Ovary (tissue), 3 donors: Measurements from ENCODE around the gene FBXO9.

Experiments
- EP300 ChIP-seq: sonication (generic); formaldehyde crosslinking; IDR thresholded peaks from one replicate; pipeline ENCODE4 v1.6.1; 2017; ENCODE audit warnings: antibody characterized with exemption
- POLR2A ChIP-seq: fragments of 450-650 bp; IDR thresholded peaks from one replicate; pipeline ENCODE4 v1.6.1; 2017; ENCODE audit warnings: antibody characterized with exemption, mild to moderate bottlenecking, moderate library complexity
- TF ChIP-seq, protein P1 (sequence below), 3 donors: fragments of 450-650 bp in 2 of 3; fragments of 200-600 bp in 1 of 3; IDR thresholded peaks; one replicate each; pipeline versions ENCODE4 v1.5.1 to v1.8.0; 2016 to 2022; ENCODE audit warnings: antibody characterized with exemption in 3 of 3, mild to moderate bottlenecking in 1 of 3
- donor health status: DM: no; HTN: no; CAD: no.

DNA sequence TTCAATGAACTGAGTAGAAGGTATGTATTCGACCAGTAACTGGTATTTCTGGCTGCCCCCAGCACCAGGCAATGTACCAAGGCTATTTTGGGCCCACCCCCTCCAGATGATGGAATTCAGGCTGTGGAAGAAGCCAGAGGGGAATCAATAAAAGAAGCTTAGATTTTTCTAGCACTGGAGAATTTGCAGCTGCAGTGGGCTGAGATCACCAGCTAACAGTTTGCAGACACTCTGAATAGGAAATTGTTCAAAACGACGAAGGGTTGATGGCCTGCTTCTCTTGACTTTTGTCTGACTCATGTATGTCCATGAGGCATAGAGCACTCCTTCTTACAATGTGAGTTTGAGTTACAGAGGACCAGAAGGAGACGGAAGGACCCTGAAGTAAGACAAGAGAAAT lies 32.4 kb upstream of the FBXO9 start:
- TF ChIP-seq, protein P1, sequence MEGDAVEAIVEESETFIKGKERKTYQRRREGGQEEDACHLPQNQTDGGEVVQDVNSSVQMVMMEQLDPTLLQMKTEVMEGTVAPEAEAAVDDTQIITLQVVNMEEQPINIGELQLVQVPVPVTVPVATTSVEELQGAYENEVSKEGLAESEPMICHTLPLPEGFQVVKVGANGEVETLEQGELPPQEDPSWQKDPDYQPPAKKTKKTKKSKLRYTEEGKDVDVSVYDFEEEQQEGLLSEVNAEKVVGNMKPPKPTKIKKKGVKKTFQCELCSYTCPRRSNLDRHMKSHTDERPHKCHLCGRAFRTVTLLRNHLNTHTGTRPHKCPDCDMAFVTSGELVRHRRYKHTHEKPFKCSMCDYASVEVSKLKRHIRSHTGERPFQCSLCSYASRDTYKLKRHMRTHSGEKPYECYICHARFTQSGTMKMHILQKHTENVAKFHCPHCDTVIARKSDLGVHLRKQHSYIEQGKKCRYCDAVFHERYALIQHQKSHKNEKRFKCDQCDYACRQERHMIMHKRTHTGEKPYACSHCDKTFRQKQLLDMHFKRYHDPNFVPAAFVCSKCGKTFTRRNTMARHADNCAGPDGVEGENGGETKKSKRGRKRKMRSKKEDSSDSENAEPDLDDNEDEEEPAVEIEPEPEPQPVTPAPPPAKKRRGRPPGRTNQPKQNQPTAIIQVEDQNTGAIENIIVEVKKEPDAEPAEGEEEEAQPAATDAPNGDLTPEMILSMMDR (IDR thresholded peaks at IDR 0.05): no peak
- TF ChIP-seq POLR2A: no peak
- TF ChIP-seq EP300: no peak
